Measurements from ENCODE around the gene MISP. TPM values are rescaled to one million over a fixed set of nuclear protein-coding genes. Genes with fewer than 3 reads are reported as not detected.

The MISP gene
- total and polyA plus RNA-seq, 7 donors: 0.08 to 0.13 (median 0.09) TPM; not detected in 4

- DNase-seq (peak; percentile 44 to 68), ATAC-seq (peak; percentile 30 to 57 (median 44))
- Histone ChIP-seq H3K9me3 (no peaks in the 10 kb centered on the region), H3K36me3 (ENCODE audit: insufficient read depth in 1 of 2, low read depth in 1 of 2) (no peaks in the 10 kb centered on the region), H3K27ac (peak overlapping the region; percentile 47), H3K4me1 (no peaks in the 10 kb centered on the region), H3K4me3 (peak overlapping the region; percentile 23), H3K27me3 (ENCODE audit: insufficient read depth in 3 of 3, low read length in 2 of 3) (no peaks in the 10 kb centered on the region)
- 35 to 44% (median 39%) methylated on average over 33 of the region's 33 CpGs for WGBS, 3 donors
- intact Hi-C loops (cut with DNase I): no loop called here
- TF ChIP-seq, protein P1, sequence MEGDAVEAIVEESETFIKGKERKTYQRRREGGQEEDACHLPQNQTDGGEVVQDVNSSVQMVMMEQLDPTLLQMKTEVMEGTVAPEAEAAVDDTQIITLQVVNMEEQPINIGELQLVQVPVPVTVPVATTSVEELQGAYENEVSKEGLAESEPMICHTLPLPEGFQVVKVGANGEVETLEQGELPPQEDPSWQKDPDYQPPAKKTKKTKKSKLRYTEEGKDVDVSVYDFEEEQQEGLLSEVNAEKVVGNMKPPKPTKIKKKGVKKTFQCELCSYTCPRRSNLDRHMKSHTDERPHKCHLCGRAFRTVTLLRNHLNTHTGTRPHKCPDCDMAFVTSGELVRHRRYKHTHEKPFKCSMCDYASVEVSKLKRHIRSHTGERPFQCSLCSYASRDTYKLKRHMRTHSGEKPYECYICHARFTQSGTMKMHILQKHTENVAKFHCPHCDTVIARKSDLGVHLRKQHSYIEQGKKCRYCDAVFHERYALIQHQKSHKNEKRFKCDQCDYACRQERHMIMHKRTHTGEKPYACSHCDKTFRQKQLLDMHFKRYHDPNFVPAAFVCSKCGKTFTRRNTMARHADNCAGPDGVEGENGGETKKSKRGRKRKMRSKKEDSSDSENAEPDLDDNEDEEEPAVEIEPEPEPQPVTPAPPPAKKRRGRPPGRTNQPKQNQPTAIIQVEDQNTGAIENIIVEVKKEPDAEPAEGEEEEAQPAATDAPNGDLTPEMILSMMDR (IDR thresholded peaks at IDR 0.05): no peak
Measured at GRCh38 chr19:788983-789700, 38.2 kb downstream of the MISP start.

- H3K9me3 ChIP-seq: no peaks in the 10 kb centered on the region
- no peaks in the 10 kb centered on the region for H3K36me3 ChIP-seq (ENCODE audit: insufficient read depth in 1 of 2, low read depth in 1 of 2)
- no peak overlapping the region for H3K4me3 ChIP-seq
- no peaks in the 10 kb centered on the region for H3K27me3 ChIP-seq (ENCODE audit: insufficient read depth in 3 of 3, low read length in 2 of 3)
- peak overlapping the region; percentile 47 for H3K27ac ChIP-seq
- TF ChIP-seq, protein P1 (IDR thresholded peaks at IDR 0.05): no peak
- ATAC-seq (no peak), DNase-seq (peak in 1 of 2 donors; percentile 10)
- intact Hi-C loops (cut with DNase I): no loop called here
- WGBS, 3 donors: 76 to 87% (median 84%) methylated on average over 9 of the region's 9 CpGs
- no peaks in the 10 kb centered on the region for H3K4me1 ChIP-seq
Measured at GRCh38 chr19:789701-790060, 38.8 kb downstream of the MISP start.

DNA sequence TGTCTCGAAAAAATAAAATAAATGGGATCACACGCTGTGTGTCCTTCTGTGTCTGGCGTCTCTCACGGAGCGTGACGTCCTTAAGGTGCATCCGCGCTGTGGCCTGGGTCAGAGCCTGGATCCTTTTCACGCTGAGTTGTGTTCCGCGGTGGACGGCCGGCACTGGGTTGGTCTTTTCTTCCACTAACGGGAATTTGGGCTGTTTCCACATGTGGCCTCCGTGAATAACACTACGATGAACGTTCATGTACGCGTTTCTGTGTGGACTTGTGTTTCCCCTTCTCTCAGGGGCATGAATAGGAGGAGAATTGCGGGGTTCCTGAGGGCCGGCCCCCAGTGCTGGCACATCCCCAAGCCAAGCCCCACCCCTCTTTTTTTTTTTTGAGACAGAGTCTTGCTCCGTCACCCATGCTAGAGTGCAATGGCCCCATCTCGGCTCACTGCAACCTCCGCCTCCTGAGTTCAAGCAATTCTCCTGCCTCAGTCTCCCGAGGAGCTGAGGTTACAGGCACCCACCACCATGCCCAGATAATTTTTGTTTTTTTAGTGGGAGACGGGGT, 40.2 kb downstream of the MISP start:
- TF ChIP-seq, protein P1 (IDR thresholded peaks at IDR 0.05): no peak
- WGBS, 3 donors: 66 to 75% (median 72%) methylated on average over 26 of the region's 26 CpGs
- H3K9me3 ChIP-seq: no peaks in the 10 kb centered on the region
- H3K4me3 ChIP-seq: no peak overlapping the region
- no peak overlapping the region for H3K27ac ChIP-seq
- no peaks in the 10 kb centered on the region for H3K27me3 ChIP-seq (ENCODE audit: insufficient read depth in 3 of 3, low read length in 2 of 3)
- H3K4me1 ChIP-seq: peaks cover 10% of the 10 kb centered on the region
- no peak for ATAC-seq
- intact Hi-C loops (cut with DNase I): no loop called here
- no peak for DNase-seq
- no peaks in the 10 kb centered on the region for H3K36me3 ChIP-seq (ENCODE audit: insufficient read depth in 1 of 2, low read depth in 1 of 2)

GRCh38 chr19:791567-792305, 40.8 kb downstream of the MISP start:
- H3K9me3 ChIP-seq: no peaks in the 10 kb centered on the region
- H3K4me3 ChIP-seq: no peak overlapping the region
- no peaks in the 10 kb centered on the region for H3K36me3 ChIP-seq (ENCODE audit: insufficient read depth in 1 of 2, low read depth in 1 of 2)
- ATAC-seq (no peak), DNase-seq (peak in 1 of 2 donors; percentile 17)
- WGBS, 3 donors: 68 to 81% (median 71%) methylated on average over 6 to 8 of the region's 8 CpGs
- intact Hi-C loops (cut with DNase I): no loop called here
- TF ChIP-seq, protein P1 (IDR thresholded peaks at IDR 0.05): no peak
- H3K27me3 ChIP-seq (ENCODE audit: insufficient read depth in 3 of 3, low read length in 2 of 3): no peaks in the 10 kb centered on the region
- H3K4me1 ChIP-seq: peaks cover 12% of the 10 kb centered on the region
- peak overlapping the region; percentile 30 for H3K27ac ChIP-seq
